ENCODE measurements around the gene OSBP2.

The OSBP2 gene

GRCh38 chr22:30782613-30783012 is 87.9 kb downstream of the OSBP2 start:
- Histone ChIP-seq H3K9me3 (ENCODE audit: control insufficient read depth, low read length) (no peaks in the 10 kb centered on the region), H3K27me3 (ENCODE audit: control insufficient read depth, insufficient read depth, low read length) (no peaks in the 10 kb centered on the region), H3K27ac (no peak overlapping the region), H3K79me2 (no peaks in the 10 kb centered on the region), H3K36me3 (ENCODE audit: control insufficient read depth, insufficient read depth, low read length) (no peaks in the 10 kb centered on the region), H3K9ac (no peak overlapping the region), H3K4me1 (no peaks in the 10 kb centered on the region), H3K4me3 (ENCODE audit: low read depth, low read length) (no peak overlapping the region), H3K4me2 (ENCODE audit: low read length) (no peak overlapping the region), H2AFZ (no peak overlapping the region)
- TF ChIP-seq, protein P1, sequence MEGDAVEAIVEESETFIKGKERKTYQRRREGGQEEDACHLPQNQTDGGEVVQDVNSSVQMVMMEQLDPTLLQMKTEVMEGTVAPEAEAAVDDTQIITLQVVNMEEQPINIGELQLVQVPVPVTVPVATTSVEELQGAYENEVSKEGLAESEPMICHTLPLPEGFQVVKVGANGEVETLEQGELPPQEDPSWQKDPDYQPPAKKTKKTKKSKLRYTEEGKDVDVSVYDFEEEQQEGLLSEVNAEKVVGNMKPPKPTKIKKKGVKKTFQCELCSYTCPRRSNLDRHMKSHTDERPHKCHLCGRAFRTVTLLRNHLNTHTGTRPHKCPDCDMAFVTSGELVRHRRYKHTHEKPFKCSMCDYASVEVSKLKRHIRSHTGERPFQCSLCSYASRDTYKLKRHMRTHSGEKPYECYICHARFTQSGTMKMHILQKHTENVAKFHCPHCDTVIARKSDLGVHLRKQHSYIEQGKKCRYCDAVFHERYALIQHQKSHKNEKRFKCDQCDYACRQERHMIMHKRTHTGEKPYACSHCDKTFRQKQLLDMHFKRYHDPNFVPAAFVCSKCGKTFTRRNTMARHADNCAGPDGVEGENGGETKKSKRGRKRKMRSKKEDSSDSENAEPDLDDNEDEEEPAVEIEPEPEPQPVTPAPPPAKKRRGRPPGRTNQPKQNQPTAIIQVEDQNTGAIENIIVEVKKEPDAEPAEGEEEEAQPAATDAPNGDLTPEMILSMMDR (IDR thresholded peaks at IDR 0.05) = no peak

GRCh38 chr22:30783021-30783420 is 88.3 kb downstream of the OSBP2 start:
- Histone ChIP-seq H3K27me3 (ENCODE audit: control insufficient read depth, insufficient read depth, low read length) (no peaks in the 10 kb centered on the region), H3K9me3 (ENCODE audit: control insufficient read depth, low read length) (no peaks in the 10 kb centered on the region)

GRCh38 chr22:30785527-30785926 is 90.9 kb downstream of the OSBP2 start:
- no peaks in the 10 kb centered on the region for H3K36me3 ChIP-seq (ENCODE audit: control insufficient read depth, insufficient read depth, low read length)
- no peak overlapping the region for H2AFZ ChIP-seq
- no peak overlapping the region for H3K4me2 ChIP-seq (ENCODE audit: low read length)
- TF ChIP-seq, protein P1 (IDR thresholded peaks at IDR 0.05) = no peak
- H3K27ac ChIP-seq = no peak overlapping the region
- no peak overlapping the region for H3K9ac ChIP-seq
- no peak overlapping the region for H3K4me3 ChIP-seq (ENCODE audit: low read depth, low read length)
- H3K79me2 ChIP-seq = no peaks in the 10 kb centered on the region
- H3K4me1 ChIP-seq = no peaks in the 10 kb centered on the region
- H3K9me3 ChIP-seq (ENCODE audit: control insufficient read depth, low read length) = no peaks in the 10 kb centered on the region
- no peaks in the 10 kb centered on the region for H3K27me3 ChIP-seq (ENCODE audit: control insufficient read depth, insufficient read depth, low read length)

More at GRCh38 chr22:30783021-30783420, 88.3 kb downstream of the OSBP2 start:
- H3K79me2 ChIP-seq = no peaks in the 10 kb centered on the region
- H3K4me3 ChIP-seq (ENCODE audit: low read depth, low read length) = no peak overlapping the region
- H3K27ac ChIP-seq = no peak overlapping the region
- no peaks in the 10 kb centered on the region for H3K36me3 ChIP-seq (ENCODE audit: control insufficient read depth, insufficient read depth, low read length)
- TF ChIP-seq, protein P1 (IDR thresholded peaks at IDR 0.05) = no peak
- H2AFZ ChIP-seq = no peak overlapping the region
- H3K9ac ChIP-seq = no peak overlapping the region
- H3K4me2 ChIP-seq (ENCODE audit: low read length) = no peak overlapping the region
- H3K4me1 ChIP-seq = no peaks in the 10 kb centered on the region

- H2AFZ ChIP-seq = no peak overlapping the region
- no peaks in the 10 kb centered on the region for H3K9me3 ChIP-seq (ENCODE audit: control insufficient read depth, low read length)
- H3K27ac ChIP-seq = no peak overlapping the region
- H3K79me2 ChIP-seq = no peaks in the 10 kb centered on the region
- no peak overlapping the region for H3K4me2 ChIP-seq (ENCODE audit: low read length)
- H3K4me3 ChIP-seq (ENCODE audit: low read depth, low read length) = no peak overlapping the region
- no peaks in the 10 kb centered on the region for H3K4me1 ChIP-seq
- TF ChIP-seq, protein P1 (IDR thresholded peaks at IDR 0.05) = no peak
- no peaks in the 10 kb centered on the region for H3K36me3 ChIP-seq (ENCODE audit: control insufficient read depth, insufficient read depth, low read length)
- no peaks in the 10 kb centered on the region for H3K27me3 ChIP-seq (ENCODE audit: control insufficient read depth, insufficient read depth, low read length)
- no peak overlapping the region for H3K9ac ChIP-seq
Observed at GRCh38 chr22:30790366-30790765, 95.7 kb downstream of the OSBP2 start.

DNA sequence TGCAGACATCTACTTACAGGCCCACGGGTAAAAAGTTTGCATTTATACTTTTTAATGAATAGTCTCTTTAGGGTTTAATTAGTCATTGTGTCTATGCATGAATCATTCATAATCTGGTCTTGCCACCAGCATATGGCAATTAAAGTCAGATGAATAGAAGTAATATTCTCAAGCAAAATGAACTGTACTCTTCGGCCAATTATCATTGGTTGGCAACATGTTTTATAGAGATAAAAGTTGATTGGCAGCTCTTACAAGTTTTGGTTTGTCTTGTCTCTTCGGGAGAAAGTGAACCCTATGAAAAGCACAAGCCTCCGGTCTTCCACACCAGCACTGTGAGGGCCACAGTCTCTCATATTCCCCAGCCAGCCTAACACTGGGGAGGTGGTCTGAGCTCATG is 97.8 kb downstream of the OSBP2 start:
- Histone ChIP-seq H2AFZ (no peak overlapping the region), H3K27me3 (ENCODE audit: control insufficient read depth, insufficient read depth, low read length) (no peaks in the 10 kb centered on the region), H3K36me3 (ENCODE audit: control insufficient read depth, insufficient read depth, low read length) (no peaks in the 10 kb centered on the region), H3K4me3 (ENCODE audit: low read depth, low read length) (no peak overlapping the region), H3K4me1 (no peaks in the 10 kb centered on the region), H3K27ac (no peak overlapping the region), H3K79me2 (no peaks in the 10 kb centered on the region), H3K9me3 (ENCODE audit: control insufficient read depth, low read length) (no peaks in the 10 kb centered on the region), H3K9ac (no peak overlapping the region), H3K4me2 (ENCODE audit: low read length) (no peak overlapping the region)
- TF ChIP-seq, protein P1 (IDR thresholded peaks at IDR 0.05) = no peak
